ENCODE data around the gene GTF3C2. TPM values are rescaled to one million over a fixed set of nuclear protein-coding genes. Genes with fewer than 3 reads are reported as not detected.
A peak's percentile ranks its signal among the peaks of the same experiment; 100 is the strongest.

Gene GTF3C2
- total RNA-seq, 2 experiments from 2014 or later = 77.4 to 83.9 TPM

DNA sequence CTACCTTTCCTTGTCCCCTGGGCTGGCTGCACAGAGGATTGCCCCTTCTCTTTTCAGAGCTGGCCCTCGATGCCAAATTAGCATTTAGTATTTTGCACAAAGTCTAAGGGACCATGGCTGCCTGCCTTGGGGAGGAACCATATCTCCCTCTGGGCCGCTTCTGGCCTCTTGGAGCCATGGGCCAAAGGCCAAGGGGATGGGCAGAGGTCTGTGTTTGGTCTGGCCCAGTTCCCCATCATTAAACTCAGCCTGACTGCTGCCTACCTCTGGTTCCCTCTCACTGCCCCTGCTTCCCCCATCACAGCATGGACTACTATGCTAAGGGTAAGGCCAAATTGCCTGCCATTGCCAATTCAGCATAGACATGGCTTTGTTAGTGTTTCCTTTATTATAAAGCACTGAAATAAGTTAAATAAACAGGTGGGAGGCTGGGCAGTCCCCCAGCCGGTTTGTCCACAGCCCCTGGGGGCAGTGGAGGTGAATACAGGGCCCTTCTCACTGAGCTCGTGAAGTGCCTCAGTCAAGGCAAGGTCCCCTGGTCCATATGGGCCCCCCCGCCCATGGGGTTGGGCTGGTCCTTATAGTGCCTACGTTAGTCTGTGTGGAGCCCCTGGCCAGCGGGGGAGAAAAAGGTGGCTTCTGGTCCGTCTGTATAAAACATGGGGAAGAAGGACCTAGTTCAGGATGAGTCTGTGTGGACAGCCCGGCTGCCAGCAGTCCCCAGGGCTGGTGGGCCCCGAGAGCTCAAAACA is 20.5 kb upstream of the GTF3C2 start:
- no peak for DNase-seq
- Mint-ChIP-seq H3K27me3 (no peaks in the 10 kb centered on the region), H3K27ac (peak overlapping the region; percentile 31), H3K4me1 (peaks cover 41% of the 10 kb centered on the region), H3K4me3 (no peak overlapping the region), H3K9me3 (no peaks in the 10 kb centered on the region), H3K36me3 (peaks cover 45% of the 10 kb centered on the region)

DNA sequence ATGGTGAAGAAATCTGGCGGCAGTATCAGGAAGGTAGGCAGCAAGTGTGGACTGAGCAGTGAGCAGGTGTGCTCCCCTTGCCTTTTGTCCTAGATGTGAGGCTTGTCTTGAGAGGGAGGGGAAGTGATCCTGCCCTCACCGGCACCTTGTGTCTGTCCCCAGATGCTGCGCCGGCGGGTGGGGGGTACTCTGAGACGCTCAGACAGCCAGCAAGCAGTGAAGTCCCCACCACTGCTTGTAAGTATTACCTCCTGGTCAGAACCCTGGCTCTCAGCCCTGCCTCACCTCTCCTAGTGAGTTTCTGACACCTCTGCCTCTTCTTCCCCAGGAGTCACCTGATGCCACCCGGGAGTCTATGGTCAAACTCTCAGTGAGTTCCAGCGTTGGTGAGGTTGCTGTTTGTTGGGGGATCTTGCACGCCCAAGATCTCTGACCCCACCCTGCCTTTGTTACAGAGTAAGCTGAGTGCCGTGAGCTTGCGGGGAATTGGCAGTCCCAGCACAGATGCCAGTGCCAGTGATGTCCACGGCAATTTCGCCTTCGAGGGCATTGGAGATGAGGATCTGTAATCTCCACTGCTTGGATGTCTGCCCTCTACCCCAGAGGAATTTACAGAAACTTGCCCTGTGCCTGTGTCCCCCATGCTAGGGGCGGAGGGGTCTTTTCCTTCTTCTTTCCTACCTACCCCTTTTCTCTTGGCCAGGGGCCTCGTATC is 19.7 kb upstream of the GTF3C2 start:
- Mint-ChIP-seq H3K27ac (no peak overlapping the region), H3K4me1 (peaks cover 41% of the 10 kb centered on the region), H3K36me3 (peaks cover 44% of the 10 kb centered on the region), H3K4me3 (no peak overlapping the region), H3K9me3 (no peaks in the 10 kb centered on the region), H3K27me3 (no peaks in the 10 kb centered on the region)
- DNase-seq = no peak

GRCh38 chr2:27375513-27376099 is 19.0 kb upstream of the GTF3C2 start:
- Mint-ChIP-seq H3K27me3 (no peaks in the 10 kb centered on the region), H3K4me3 (no peak overlapping the region), H3K27ac (no peak overlapping the region), H3K36me3 (peaks cover 40% of the 10 kb centered on the region), H3K9me3 (no peaks in the 10 kb centered on the region), H3K4me1 (peaks cover 34% of the 10 kb centered on the region)
- DNase-seq = no peak

DNA sequence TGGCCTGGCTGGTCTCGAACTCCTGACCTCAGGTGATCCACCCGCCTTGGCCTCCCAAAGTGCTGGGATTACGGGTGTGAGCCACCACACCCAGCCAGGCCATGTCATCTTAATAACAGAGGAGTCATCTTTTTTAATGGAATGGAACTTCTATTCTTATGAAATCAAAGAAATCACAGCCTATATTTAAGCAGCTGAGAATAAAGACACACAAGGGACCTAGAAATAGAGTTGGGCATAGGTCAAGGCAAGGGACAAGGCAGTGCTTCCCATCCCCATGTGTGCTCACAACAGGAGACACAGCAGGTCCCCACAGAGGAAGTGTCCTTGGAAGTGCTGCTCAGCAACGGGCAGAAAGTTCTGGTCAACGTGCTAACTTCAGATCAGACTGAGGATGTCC is 17.0 kb upstream of the GTF3C2 start:
- H3K36me3 Mint-ChIP-seq = peaks cover 36% of the 10 kb centered on the region
- no peaks in the 10 kb centered on the region for H3K9me3 Mint-ChIP-seq
- H3K4me3 Mint-ChIP-seq = no peak overlapping the region
- H3K4me1 Mint-ChIP-seq = peaks cover 26% of the 10 kb centered on the region
- peak overlapping the region; percentile 52 for H3K27ac Mint-ChIP-seq
- no peaks in the 10 kb centered on the region for H3K27me3 Mint-ChIP-seq
- DNase-seq = no peak

GRCh38 chr2:27372937-27373336 is 16.4 kb upstream of the GTF3C2 start:
- DNase-seq = no peak
- Mint-ChIP-seq H3K9me3 (no peaks in the 10 kb centered on the region), H3K27me3 (no peaks in the 10 kb centered on the region), H3K4me3 (no peak overlapping the region), H3K36me3 (peaks cover 36% of the 10 kb centered on the region), H3K27ac (peak overlapping the region; percentile 43), H3K4me1 (peaks cover 32% of the 10 kb centered on the region)

DNA sequence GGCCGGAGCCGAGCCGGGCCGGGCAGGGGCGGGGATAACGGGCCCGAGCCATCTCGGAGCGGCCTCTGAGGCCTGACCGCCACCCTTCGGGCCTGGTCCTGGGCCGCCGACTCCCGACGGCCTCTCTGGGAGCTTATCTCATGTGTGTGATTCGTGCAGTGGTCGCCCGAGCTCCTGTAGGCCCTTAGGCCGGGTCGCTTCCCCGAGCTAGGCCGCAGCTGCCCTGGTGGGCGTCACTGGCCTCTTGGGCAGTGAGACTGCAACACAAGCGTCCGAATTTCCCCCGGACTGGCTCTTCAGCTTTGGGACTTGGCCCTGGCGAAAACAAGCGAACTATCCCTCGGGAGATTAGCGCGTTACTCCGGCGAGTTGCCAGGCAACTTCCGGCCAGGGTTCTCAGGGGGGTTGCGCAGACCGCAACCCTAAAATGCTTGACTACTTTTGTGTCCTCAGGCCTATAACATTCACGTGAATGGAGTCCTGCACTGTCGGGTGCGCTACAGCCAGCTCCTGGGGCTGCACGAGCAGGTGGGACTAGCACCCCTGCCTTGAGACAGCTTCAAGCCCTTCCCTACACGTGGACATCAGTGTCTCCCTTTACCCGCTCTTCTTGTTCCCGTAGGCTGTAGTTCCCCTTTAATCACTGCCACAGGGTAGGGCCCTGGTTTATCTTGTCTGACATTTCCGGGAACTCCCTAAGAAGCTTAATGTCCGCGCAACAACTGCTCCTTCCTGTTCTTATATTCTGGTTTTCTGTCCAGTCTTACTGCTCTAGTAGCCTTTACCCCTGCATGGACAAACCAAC is 14.5 kb upstream of the GTF3C2 start:
- peak overlapping the region; percentile 89 for H3K4me3 Mint-ChIP-seq
- H3K36me3 Mint-ChIP-seq = peaks cover 38% of the 10 kb centered on the region
- H3K4me1 Mint-ChIP-seq = peaks cover 40% of the 10 kb centered on the region
- H3K27me3 Mint-ChIP-seq = no peaks in the 10 kb centered on the region
- peak overlapping the region; percentile 93 for H3K27ac Mint-ChIP-seq
- no peaks in the 10 kb centered on the region for H3K9me3 Mint-ChIP-seq
- DNase-seq = peak; percentile 39

- Mint-ChIP-seq H3K4me3 (peak within 1 kb of the TSS; percentile 89), H3K36me3 (peaks cover 38% of the 10 kb centered on the region), H3K4me1 (peaks cover 40% of the 10 kb centered on the region), H3K27me3 (no peaks in the 10 kb centered on the region), H3K27ac (peak within 1 kb of the TSS; percentile 93), H3K9me3 (no peaks in the 10 kb centered on the region)
- DNase-seq = peak; percentile 100
Measured at GRCh38 chr2:27370026-27370815, 13.7 kb upstream of the GTF3C2 start, which contains the start of the genes EIF2B4 and SNX17. TSS of gene EIF2B4 (minus strand) at chr2:27370338. CDS start at chr2:27370314, 24 bp downstream. TSS of gene SNX17 (plus strand) at chr2:27370616. CDS start at chr2:27370744, 128 bp downstream.

DNA sequence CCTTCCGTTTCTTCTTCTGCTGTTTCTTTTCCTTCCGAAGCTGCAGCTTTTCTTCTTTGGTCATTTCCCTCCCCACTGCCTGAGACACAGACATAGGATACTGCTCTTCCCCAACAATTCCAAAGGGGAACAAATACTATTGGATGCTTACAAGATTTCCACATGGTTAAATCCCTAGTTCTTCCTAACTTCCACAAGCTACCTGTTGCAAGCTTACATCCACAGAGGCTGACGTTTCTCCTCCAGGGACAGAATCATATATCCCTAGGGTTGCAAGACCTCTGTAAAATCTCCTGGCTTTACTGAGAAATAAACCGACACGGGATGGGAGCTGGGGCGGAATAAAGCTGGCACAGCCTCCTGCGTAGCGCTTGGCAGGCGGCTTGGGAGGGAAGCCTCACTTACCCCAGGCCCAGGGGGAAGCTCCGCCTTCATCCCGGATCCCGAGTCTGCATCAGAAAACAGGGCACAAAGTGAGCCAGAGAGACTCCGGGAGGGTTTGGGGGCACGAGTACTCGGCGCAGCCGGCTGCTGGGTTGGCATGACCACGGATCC is 13.0 kb upstream of the GTF3C2 start:
- peak overlapping the region; percentile 93 for H3K27ac Mint-ChIP-seq
- peaks cover 35% of the 10 kb centered on the region for H3K36me3 Mint-ChIP-seq
- H3K4me3 Mint-ChIP-seq = peak overlapping the region; percentile 89
- H3K9me3 Mint-ChIP-seq = no peaks in the 10 kb centered on the region
- no peaks in the 10 kb centered on the region for H3K27me3 Mint-ChIP-seq
- DNase-seq = no peak
- peaks cover 40% of the 10 kb centered on the region for H3K4me1 Mint-ChIP-seq

DNA sequence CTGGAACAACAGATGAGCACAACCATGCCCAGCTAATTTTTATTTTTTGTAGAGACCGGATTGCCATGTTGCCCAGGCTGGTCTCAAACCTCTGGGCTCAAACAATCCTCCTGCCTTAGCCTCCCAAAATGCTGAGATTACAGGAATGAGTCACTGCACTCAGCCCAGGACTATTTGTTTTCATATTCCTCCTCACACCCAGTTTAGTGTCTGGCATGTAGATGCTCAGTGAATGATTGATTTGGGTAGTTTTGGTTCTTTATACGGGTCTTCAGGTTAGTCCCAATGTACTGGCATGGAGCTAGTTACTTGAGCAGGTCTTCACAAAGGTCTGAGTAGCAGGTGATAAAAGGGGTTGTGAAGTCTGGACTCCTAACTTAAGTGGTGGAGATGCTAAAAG is 7.4 kb upstream of the GTF3C2 start:
- H3K36me3 Mint-ChIP-seq = peaks cover 22% of the 10 kb centered on the region
- no peak overlapping the region for H3K27ac Mint-ChIP-seq
- H3K9me3 Mint-ChIP-seq = no peaks in the 10 kb centered on the region
- DNase-seq = no peak
- H3K27me3 Mint-ChIP-seq = no peaks in the 10 kb centered on the region
- no peak overlapping the region for H3K4me3 Mint-ChIP-seq
- peaks cover 17% of the 10 kb centered on the region for H3K4me1 Mint-ChIP-seq

DNA sequence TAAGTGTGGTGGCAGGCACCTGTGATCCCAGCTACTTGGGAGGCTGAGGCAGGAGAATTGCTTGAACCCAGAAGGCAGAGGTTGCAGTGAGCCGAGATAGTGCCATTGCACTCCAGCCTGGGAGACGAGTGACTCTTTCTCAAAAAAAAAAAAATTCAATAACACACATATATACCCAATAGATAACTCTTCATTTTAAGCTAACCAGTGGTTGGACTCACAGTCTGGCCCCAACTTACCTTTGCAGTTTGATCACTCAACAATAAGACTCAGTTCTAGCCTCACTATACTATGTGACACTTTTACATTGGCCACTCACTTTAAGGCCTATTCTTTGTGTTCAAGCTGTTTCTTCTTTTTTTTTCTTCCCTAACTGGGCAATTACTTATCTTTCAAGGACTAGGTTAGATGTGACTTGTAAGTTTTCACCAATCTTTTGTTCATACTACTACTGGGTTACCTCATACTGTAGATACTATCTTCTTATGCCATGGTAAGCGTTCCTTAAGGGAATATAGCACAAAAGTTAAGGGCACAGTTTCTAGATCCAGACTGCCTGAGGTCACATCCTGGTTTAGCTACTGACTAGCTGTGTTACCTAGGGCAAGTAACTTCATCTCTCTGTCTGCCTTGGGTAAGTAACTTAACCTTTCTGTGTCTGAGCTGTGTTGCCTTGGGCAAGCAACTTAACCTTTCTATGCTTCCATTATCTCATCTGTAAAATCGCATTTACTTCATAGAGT is 6.3 kb upstream of the GTF3C2 start:
- Mint-ChIP-seq H3K9me3 (peaks cover 2% of the 10 kb centered on the region), H3K4me3 (no peak overlapping the region), H3K27ac (no peak overlapping the region), H3K27me3 (no peaks in the 10 kb centered on the region), H3K4me1 (peaks cover 14% of the 10 kb centered on the region), H3K36me3 (peaks cover 31% of the 10 kb centered on the region)
- DNase-seq = no peak

- Mint-ChIP-seq H3K27me3 (no peaks in the 10 kb centered on the region), H3K36me3 (peaks cover 33% of the 10 kb centered on the region)
- no peak for DNase-seq
Measured at GRCh38 chr2:27356056-27356381, 545 bp downstream of the GTF3C2 start.

DNA sequence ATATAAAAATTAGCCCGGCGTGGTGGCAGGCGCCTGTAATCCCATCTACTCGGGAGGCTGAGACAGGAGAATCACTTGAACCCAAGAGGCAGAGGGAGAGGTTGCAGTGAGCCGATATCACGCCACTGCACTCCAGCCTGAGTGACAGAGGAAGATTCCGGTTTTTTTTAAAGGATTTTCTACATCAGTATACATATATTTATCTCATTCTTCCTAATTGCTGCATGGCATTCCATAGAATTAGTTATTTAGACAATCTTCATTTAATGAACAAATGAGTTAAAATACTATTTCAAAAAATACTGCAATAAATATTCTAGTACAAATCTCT is 2.0 kb downstream of the GTF3C2 start:
- peak overlapping the region; percentile 59 for H3K4me3 Mint-ChIP-seq
- peaks cover 25% of the 10 kb centered on the region for H3K36me3 Mint-ChIP-seq
- H3K27me3 Mint-ChIP-seq = no peaks in the 10 kb centered on the region
- peaks cover 52% of the 10 kb centered on the region for H3K4me1 Mint-ChIP-seq
- no peak for DNase-seq
- peak overlapping the region; percentile 12 for H3K27ac Mint-ChIP-seq
- H3K9me3 Mint-ChIP-seq = peaks cover 2% of the 10 kb centered on the region

More at GRCh38 chr2:27356056-27356381, 545 bp downstream of the GTF3C2 start:
- Mint-ChIP-seq H3K4me1 (peaks cover 45% of the 10 kb centered on the region), H3K4me3 (peak overlapping the region; percentile 97), H3K27ac (peak overlapping the region; percentile 100), H3K9me3 (peaks cover 2% of the 10 kb centered on the region)

DNA sequence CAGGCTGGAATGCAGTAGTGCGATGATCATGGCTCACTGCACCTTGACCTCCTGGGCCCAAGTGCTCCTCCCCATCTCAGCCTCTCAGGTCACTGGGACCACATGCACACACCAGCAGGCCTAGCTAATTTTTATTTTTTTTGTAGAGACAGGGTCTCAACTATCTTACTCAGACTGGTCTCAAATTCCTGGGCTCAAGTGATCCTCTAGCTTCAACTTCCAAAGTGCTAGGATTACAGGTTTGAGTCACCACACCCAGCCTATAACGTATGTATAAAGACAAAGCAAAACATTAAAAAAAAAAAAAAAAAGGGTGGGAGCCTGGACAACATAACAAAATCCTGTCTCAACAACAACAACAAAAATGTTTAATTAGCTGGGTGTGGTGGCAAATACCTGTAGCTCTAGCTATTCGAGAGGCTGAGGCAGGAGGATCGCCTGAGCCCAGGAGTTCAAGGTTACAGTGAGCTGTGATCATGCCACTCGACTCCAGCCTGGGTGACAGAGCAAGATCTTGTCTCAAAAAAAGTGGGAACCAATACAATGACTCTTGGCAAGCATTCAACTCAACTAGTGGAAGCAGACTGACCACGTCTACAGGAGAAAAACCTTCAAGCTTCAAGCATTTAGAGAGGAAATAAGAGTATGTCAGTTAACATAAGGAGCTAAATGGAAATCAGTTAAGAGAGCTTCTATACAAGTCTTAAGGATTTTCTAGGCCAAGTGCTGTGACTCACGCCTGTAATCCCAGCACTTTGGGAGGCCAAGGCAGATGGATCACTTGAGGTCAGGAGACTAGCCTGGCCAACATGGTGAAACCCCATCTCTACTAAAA is 2.6 kb downstream of the GTF3C2 start:
- Mint-ChIP-seq H3K27me3 (no peaks in the 10 kb centered on the region), H3K9me3 (peaks cover 2% of the 10 kb centered on the region), H3K4me3 (peak overlapping the region; percentile 59), H3K36me3 (peaks cover 28% of the 10 kb centered on the region), H3K4me1 (peaks cover 52% of the 10 kb centered on the region), H3K27ac (peak overlapping the region; percentile 12)
- no peak for DNase-seq

Measured in activated naive CD8-positive, alpha-beta T cell treated with anti-CD3 and anti-CD28 coated beads for 36 hours (primary cell).